Superior temporal gyrus (tissue), 1 donor: ENCODE measurements around the gene POFUT2.

ENCODE experiments used
- DNase-seq: peaks from one replicate; pipeline ENCODE4 v3.0.0-alpha.2; 2016; ENCODE audit errors: extremely low spot score

POFUT2 gene

GRCh38 chr21:45249626-45250025 is 38.1 kb downstream of the POFUT2 start:
- DNase-seq, result no peak

DNA sequence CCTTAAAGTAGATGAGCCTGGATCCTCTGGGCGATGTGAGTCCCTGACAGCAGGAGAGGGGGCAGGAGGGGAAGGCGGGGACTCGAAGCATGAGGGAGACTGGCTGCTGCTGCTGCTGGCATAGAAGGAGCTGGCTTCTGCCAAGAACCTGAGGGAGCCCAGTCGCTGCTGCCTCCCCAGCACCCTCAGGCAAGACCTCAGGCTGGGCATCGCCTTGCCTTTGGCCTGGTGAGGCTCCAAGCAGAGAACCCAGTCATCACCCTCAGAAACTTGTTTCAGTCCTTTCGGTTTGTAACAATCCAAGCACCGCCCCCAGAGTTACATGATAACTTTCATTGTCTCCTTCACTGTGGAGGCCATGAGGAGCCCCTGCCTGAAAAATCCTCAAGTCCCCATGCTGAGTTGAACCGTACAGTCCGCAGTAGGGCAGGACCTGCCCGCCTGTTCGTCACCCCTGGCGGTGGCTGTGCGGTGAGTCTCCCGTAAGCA is 38.8 kb downstream of the POFUT2 start:
- DNase-seq, result no peak

DNA sequence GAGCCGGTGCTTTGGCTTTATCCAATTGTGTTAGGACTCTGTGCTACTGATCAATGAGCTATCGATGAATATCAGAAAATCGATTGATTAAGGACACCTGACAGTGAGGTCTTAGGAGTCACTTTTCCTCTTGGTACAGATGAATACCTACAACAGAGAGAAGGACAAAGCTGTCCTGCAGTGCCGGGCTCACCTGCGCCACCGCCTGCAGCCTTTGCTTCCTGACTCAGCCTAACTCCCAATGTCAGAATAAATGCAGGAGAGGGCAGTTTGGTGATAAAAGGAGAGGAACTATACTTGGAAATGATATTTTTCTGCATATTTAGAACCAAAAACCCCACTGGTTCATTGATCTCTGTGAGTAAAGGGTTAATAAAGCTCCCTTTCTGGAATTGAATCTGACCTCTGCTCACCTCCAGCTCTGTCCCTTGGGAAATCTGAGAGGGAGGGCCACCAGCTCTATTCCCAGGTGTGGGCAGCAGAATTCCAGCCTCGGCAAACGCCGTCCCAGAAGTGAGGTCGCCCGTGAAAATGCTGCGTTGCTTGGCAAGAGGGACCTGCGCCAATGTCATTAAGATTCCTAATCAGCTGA is 39.3 kb downstream of the POFUT2 start:
- DNase-seq, result no peak

DNA sequence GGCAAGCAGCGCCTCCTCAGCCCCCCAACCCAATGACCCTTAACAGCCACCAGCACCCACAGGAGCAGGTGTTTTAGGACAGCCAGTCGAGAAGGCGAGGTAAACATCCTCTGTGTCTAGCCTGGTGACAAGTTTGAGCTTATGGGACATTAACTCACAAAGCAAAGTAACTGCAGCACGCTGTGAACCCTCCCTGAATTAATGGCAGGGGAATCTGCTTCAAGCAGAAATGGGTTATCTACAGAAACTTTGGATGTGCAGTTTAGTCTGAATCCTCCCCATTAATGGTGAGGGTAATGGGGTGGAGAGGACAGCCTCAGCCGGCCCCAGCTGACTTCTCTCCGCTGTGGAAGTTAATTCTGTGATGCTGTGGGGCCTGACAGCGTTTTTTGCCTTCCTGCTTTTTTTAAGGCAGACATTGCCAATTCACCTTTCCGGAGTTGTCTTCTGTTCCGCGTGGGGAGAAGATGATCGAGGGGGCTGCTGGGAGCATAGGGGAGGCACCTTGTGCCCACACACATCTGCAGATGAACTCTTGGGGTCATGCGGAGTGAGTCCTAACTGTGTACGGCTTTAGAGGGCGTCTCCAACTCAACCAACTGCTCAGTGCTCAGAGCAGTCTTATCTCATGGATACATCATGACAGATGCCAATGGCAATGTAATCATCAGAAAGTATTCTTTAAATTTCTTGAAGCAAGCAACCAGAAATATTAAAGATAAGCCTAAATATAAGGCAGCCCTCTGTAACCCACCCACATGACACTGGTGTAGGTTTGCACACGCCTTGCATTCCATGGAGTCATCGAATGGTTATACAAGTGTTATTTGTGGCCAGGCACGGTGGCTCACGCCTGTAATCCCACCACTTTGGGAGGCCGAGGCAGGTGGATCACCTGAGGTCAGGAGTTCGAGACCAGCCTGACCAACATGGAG is 41.0 kb downstream of the POFUT2 start:
- no peak for DNase-seq

DNA sequence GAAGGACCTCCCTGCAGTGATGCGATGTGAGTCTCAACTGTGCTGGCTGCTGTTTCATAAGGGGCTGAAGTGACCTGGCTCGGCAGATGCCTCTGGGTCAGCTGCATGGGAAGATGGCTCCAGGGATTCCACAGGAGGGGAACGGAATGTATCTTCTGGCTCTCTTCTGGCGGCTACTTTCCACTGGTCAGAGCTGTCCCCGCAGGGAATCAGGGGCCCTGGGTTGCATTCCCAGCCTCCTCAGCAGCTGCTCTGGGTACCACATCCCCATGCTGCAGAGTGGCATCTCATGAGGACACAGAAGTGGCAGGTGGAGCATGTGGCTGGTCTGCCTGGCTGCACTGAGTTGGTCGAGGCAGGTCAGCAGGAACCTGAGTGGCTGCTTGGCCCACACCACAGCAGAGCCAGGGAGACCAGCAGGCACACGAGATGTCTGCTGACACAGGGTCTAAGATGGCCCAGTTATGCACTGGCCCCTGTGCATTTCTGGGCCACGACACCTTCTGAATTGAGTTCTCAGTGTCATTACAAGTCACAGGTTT is 42.8 kb downstream of the POFUT2 start:
- DNase-seq, result no peak

DNA sequence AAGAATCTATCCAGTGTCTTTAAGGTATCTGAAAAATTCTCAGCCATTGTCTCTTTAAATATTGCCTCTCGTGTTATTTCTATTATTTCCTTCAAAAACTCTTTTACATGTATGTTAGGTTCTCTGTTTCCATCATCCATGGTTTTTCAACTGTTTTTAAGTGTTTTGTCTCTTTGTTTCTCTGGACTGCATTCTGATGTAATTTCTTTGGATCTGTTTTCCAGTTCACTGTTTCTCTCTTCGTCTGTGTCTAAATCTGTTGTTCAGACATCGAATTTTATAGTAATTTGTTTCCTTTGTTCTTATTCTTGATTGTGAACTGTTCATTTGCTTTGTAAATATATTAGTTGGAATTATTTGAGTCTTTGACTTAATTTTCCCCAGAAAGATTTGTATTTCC is 44.1 kb downstream of the POFUT2 start:
- DNase-seq, result no peak

- DNase-seq, result no peak
Measured at GRCh38 chr21:45241357-45241756, 46.3 kb downstream of the POFUT2 start.

- no peak for DNase-seq
Measured at GRCh38 chr21:45237401-45237800, 50.3 kb downstream of the POFUT2 start.

DNA sequence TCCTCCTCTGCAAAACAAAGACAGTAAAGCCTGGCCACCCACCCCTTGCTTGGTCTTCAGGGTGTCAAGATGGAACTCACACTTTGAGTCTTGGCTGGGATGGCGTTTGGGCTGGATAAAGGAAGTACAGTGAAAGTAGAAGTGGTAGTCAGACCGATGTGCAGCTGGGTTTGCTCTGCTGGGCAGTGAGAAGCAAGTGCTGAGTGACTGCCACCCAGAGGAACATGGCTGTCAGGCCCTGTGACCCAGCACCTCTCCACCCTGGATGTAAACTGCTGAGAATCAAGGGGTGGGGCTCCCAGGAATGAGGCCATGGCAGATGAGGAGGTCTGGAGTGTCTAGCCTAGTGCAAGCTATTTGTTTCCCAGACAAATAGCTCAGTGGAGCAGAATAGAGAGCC is 51.2 kb downstream of the POFUT2 start:
- DNase-seq, result no peak

DNA sequence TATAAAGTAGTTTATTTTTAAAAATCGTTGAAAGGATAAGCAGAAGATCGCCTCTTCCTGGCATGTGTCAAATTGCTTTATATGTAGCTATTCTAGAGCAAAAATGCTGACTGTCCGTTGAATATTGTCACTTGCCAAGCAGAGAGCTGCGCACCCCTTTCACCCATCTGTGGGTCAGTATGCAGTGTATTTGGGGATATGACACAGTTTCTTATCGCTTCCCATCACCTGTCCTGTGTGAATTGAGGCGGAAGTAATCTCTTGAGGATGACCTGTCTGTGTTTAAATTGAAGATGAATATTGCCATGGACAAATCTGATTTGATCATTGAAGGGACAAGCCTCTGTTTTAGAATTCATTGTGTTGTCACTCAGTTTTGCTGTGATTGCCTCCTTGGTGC is 52.2 kb downstream of the POFUT2 start:
- no peak for DNase-seq

GRCh38 chr21:45234965-45235364 is 52.7 kb downstream of the POFUT2 start:
- no peak for DNase-seq

DNA sequence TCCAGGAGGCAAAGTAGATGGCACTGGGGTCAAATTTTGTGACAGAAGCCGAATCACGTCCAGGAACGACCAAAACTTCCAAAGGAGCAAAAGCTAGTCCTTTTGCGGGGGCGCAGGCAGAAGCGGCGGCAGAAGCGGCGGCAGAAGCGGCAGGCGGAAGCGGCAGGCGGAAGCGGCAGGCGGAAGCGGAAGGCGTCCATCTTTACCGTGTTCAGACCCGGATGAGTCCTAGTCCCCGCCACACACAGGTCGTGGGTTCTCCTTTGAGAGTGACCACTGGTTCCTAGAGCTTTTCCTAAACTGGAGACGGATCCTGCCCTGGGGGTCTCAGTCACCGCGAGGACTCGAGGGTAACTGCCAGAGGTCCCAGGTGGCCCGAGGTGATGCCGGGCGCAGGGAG is 53.6 kb downstream of the POFUT2 start:
- DNase-seq, result no peak

- no peak for DNase-seq
Measured at GRCh38 chr21:45231705-45232104, 56.0 kb downstream of the POFUT2 start.

- DNase-seq, result no peak
Measured at GRCh38 chr21:45228656-45229240, 58.9 kb downstream of the POFUT2 start.

DNA sequence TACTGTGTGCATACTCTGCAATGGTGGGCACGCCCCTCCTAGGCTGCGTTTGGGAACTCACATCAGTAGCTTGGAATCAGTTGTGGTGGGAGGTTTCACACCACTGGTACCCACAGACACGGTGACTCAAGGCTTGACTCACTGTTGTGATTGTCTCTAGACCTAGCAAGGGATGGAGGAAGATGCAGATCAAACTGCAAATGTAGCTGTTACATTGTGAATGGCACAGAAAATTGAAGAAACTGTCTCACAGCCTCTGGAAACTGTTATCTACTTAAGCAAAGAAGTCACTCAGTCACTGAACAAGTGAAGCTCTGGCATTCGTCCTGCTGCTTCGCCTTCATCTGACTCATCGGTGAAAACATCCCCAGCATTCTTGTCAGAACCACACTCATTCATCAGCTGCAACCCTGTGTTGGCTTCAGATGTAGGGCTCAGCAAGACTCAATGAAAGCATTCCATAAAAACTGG is 59.5 kb downstream of the POFUT2 start:
- DNase-seq, result peak; percentile 77

DNA sequence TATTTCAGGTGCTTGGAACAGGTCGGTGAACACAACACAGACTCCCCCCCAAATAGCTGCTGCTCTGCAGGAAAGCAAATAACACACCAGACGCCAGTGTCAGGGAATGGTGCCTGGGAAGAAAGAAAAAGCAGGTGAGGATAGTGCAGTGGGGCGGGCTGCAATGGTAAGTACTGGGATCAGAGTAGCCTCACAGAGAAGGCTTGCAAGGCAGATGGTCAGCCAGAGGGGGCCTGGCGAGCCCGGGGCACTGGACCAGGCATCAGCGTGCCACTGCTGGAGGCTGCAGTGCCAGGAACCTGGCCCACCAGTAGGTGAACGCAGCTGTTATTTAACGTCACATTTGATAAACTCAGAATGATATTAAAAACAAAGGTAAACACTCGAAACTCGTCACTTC is 60.0 kb downstream of the POFUT2 start:
- no peak for DNase-seq

DNA sequence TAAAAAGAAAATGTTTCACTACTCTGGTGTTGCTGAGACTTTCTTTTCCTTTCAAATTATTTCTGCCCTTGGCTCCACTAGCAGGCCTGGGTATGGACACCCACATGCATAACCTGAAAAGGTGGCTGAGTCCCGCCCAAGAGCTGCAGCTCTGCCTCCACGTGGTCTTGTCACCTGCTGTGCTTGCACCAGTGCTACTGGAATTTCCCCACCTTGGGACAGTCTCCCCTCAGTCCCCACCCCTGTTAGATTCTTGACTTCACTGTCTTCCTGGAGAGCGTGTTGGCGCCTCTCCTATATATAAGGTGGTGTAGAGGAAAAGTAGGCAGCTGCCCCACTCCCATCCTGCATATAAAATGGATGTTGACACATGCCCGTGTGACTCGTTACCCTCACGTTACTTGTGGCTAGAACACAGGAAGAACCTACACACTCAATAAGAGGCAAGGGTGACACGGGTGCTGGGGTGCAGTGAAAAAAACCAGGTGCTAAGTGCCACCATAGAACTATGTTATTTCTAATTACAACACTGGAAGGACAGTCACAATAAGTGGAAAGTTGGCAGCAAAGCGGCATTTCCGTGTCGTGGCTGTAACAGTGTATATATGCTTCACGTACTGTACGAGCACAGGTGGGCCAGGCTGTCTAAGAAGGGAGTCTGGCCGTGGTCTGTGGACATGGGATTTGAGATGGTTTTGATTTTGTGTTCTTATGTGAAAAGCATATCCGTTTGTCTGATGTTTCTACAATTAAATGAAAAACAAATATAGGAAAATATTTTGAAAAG is 61.0 kb downstream of the POFUT2 start:
- DNase-seq, result no peak

DNA sequence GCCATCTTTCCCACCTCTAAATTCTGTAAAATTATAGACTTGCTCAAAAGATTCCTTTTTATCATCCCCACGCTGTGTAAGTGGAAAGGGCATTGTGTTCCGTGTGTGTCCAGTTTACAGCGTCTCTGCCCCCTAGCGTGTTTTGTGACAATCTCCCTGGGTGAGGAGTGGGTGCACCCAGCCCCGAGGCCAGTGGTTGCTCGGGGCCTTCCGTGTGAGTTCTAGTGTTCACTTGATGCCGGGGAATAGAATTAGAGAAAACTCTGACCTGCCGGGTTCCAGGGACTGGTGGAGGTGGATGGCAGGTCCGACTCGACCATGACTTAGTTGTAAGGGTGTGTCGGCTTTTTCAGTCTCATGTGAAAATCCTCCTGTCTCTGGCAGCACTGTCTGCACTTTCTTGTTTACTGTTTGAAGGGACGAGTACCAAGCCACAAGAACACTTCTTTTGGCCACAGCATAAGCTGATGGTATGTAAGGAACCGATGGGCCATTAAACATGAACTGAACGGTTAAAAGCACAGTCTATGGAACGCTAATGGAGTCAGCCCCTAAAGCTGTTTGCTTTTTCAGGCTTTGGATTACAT is 61.9 kb downstream of the POFUT2 start:
- no peak for DNase-seq

DNA sequence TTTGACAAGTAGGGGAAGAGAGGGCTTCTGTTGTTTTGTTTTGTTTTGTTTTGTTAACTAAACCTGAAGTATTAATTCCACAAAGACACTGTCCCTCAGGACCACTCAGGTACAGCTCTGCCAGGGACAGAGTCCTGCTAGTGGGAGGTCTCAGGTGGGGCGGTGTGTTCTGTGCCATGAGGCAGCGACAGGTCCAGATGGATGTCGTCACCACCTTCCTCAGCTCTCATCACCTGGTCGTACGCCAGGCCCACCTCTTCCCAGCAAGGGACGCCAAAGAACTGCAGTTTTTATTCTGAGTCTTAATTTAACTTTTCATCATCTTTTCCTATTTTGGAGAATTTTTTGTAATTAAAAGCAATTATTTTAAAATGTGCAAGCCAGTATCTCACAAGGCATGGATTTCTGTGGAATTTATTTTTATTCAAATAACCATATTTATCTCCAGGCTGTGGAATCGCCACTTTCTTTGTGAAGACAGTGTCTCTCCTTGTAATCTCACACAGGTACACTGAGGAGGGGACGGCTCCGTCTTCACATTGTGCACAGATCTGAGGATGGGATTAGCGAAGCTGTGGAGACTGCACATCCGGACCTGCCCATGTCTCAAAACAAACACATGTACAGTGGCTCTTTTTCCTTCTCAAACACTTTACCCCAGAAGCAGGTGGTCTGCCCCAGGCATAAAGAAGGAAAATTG is 62.5 kb downstream of the POFUT2 start:
- DNase-seq, result no peak

DNA sequence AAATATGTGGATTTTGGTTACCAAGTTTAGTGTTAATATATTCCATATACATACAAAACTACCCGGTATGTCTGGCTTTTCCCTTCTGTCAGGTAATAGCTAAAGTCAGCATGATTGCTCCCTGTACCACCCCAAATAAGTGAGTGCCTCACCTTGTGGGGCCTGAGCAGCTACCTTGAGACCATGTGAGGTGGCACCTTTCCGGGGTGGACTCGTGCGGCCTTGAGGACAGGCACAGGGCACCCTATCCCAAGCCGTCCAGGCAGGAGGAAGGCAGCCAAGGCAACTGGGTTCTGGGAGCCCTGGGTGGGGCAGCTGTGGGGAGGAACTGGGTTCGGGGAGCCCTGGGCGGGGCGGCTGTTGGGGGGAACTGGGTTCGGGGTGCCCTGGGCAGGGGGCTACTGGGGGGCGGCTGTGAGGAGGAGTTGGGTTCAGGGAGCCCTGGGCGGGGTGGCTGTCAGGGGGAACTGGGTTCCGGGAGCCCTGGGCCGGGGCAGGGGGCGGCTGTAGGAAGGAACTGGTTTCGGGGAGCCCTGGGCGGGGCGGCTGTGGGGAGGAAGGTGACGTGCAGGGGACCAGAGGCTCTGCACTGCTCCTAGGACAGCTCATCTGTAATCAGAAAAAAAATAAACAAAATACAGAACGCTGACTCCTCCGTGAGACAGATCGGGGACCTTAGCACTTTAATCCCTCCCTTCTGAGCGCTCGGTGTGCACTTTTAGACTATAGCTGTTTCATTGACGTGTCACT is 63.3 kb downstream of the POFUT2 start:
- no peak for DNase-seq
